ENCODE data around the gene DNAJC9.
"Not testable (repeated sequence)": the region's sequence is repeated elsewhere in the genome, so short reads cannot be mapped to it uniquely, and the experiment has no call there.

The DNAJC9 gene, protein sequence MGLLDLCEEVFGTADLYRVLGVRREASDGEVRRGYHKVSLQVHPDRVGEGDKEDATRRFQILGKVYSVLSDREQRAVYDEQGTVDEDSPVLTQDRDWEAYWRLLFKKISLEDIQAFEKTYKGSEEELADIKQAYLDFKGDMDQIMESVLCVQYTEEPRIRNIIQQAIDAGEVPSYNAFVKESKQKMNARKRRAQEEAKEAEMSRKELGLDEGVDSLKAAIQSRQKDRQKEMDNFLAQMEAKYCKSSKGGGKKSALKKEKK

GRCh38 chr10:73246646-73247508 is at the start of gene DNAJC9:
Gene DNAJC9 (minus strand): TSS chr10:73247255. CDS start chr10:73247189, 66 bp downstream.
- DNase-seq (ENCODE audit: low read depth in 2 of 2) = peak; percentile 79 to 83

DNA sequence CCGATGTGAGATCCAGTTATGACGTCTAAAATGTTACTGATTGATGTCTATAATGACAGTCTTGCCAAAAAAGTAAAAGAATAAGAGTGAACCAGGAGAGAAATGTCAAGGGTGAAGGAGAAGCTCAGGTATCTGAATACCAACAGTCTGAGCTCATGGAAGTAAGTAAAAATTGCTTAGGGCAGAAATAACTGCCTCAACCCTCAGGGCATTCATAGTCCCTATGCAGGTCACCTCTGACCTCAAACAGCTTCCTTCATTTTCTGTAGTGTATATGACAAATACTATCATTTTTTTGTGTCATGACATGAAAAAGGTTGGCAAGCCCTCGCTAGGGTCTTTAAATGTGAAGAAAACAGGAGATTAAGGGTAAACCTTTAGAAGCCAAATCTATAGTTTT is 46.4 kb upstream of the DNAJC9 start:
- no peak for DNase-seq (ENCODE audit: low read depth in 2 of 2)

DNA sequence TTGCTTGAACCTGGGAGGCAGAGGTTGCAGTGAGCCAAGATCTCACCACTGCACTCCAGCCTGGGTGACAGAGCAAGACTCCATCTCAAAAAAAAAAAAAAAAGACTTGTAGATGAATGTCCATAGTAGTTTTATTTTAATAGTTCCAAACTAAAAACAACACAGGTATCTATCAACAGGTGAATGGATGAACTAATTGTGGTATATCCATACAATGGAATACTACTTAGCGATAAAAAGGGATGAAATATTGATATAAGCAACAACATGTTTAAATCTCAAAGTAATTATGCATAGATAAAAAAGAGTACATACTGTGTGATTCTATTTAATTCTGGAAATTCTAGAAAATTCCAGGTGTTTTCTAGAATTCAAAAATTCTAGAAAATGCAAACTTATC is 42.9 kb upstream of the DNAJC9 start:
- no peak for DNase-seq (ENCODE audit: low read depth in 2 of 2)

- no peak for DNase-seq (ENCODE audit: low read depth in 2 of 2)
Observed at GRCh38 chr10:73287441-73287840, 40.4 kb upstream of the DNAJC9 start.

DNA sequence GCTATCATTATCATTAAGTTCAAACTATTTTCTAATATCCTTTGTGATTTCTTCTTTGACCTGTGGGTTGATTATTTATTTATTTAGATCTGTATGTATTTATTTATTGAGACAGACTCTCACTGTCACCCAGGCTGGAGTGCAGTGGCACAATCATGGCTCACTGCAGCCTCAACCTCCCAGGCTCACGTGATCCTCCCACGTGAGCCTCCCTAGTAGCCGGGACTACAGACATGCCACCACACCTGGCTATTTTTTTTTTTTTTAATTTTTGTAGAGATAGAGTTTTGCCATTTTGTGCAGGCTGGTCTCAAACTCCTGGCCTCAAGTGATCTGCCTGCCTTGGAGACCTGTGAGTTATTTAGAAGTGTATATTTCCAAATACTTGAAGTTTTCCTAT is 34.0 kb upstream of the DNAJC9 start:
- DNase-seq (ENCODE audit: low read depth in 2 of 2) = no peak

DNA sequence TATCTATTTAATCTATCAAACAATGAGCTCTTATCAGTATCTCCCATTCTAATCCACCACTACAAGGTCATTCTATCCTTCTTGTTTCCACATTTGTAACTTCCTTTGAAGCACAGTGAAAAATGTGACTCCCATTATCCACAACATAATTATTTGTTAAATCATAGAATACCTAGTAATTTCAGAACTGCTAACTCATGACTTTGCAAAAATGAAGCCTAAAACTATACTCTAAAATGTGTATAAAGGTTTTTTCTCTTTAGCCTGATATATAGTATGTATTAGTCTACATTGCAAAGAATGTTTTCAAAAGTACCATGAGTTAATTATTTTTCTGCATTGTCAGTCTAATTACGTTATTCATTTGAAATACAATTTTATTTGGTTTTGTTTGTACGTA is 17.4 kb upstream of the DNAJC9 start:
- DNase-seq (ENCODE audit: low read depth in 2 of 2) = no peak

GRCh38 chr10:73263693-73264347 is 16.8 kb upstream of the DNAJC9 start:
- DNase-seq (ENCODE audit: low read depth in 2 of 2) = peak in 1 of 2 experiments; percentile 4

DNA sequence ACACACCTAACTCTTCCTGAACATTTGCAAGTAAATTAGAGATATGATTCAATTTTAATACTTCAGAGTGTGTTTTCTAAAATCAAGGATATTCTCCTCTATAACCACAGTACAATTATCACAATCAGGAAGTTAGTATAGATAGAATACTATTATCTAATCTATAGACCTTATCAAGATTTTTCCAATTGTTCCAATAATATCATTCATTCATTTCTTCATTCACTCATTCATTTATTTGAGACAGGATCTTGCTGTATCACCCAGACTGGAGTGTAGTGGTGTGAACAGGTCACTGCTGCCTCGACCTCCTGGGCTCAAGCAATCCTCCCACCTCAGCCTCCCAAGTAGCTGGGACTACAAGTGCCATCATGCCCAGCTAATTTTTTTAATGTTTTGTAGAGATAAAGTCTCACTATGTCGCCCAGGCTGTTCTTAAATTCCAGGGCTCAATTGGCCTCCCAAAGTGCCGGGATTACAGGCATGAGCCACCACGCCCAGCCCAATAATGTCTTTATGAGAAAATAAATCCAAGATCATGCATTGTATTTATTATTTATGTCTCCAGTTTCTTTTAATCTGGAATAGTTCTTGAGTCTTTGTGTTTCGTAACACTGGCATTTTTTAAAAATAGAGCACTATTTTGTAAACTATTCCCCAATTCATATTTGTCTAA is 16.0 kb upstream of the DNAJC9 start:
- no peak for DNase-seq (ENCODE audit: low read depth in 2 of 2)

DNA sequence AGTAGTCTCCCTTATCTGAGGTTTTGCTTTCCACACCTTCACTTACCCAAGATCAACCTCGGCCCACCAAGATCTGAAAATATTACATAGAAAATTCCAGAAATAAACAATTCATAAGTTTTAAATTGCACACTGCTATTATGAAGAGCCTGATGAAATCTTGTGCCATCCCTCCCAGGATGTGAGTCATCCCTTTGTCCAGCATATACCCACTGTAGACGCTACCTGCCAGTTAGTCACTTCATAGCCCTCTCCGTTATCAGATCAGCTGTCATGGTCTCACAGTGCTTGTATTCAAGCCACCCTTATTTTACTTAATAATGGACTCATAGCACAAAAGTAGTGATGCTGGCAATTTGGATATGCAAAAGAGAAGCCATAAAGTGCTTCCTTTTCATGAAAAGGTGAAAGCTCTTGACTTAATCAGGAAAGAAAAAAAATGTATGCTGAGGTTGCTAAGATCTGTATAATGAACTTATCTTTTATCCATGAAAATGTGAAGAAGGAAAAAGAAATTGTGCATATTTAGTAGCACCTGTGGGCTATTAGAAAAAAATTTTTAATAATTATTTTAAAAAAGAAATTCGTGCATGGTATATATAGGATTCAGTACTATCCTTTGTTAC is 15.2 kb upstream of the DNAJC9 start:
- DNase-seq (ENCODE audit: low read depth in 2 of 2) = peak; percentile 23 to 29

DNA sequence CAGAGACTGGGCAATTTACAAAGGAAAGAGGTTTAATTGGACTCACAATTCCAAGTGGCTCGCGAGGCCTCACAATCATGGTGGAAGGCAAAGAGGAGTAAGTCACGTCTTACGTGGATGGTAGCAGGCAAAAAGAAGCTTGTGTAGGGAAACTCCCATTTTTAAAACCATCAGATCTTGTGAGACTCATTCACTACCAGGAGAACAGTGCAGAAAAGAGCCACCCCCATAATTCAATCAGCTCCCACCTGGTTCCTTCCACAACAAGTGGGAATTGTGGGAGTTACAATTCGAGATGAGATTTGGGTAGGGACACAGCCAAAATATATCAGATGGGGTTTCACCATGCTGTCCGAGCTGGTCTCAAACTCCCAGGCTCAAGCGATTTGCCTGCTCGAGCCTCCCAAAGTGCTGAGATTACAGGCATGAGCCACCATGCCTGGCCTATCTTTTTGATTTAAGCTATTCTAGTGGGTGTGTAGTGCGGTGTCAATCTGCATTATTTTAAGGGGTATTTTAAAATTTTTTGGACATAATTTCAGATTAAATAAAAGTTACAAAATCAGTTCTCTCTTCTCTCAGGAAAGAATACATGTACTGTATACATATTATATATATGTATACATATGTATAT is 14.4 kb upstream of the DNAJC9 start:
- DNase-seq (ENCODE audit: low read depth in 2 of 2) = no peak

- DNase-seq (ENCODE audit: low read depth in 2 of 2) = not testable (repeated sequence)
Observed at GRCh38 chr10:73258612-73259011, 11.6 kb upstream of the DNAJC9 start.

- DNase-seq (ENCODE audit: low read depth in 2 of 2) = no peak
Observed at GRCh38 chr10:73253225-73253555, 6.1 kb upstream of the DNAJC9 start.

DNA sequence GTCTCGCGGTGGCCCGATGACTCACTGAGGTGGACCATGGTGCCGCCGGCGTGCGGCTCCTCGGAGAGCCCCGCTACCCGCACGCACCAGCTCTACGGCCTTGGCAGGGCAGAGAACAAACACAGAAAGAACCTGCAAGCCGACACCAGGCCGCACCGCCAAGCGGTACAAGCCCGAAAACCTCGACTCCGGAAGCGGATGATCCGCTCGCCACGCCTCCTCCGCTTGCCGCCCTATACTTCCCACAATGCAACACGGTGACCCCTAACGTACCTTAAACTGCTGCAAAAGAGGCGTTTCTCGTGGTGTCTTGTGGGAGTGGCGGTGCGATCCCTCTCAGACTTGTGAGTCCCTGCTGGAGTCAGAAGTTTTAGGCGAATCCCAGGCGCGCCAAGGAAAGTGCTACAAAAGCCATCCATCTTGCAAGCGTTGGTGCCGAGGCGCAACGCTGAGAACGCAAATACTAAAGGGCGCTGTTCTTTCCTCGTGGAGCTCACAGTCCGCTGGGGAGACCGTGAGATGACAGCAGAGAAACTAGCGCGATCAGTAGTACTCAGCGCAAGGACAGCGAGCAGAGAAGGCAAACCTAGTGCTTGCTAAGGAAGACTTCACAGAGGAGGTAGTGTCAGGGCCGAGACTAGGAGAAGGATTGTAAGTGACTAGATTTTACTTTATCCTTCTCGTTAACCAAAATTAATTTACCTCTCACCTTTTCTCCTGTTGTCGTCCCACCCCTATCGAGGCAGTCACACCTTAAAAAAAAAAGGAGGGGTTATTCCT is 5.6 kb upstream of the DNAJC9 start, which contains the start of gene MRPS16:
Gene MRPS16 (minus strand): TSS at position 200 of the 780 bp plus-strand sequence. CDS start 162 bp downstream, at position 38.
- DNase-seq (ENCODE audit: low read depth in 2 of 2) = peak; percentile 92 to 93

DNA sequence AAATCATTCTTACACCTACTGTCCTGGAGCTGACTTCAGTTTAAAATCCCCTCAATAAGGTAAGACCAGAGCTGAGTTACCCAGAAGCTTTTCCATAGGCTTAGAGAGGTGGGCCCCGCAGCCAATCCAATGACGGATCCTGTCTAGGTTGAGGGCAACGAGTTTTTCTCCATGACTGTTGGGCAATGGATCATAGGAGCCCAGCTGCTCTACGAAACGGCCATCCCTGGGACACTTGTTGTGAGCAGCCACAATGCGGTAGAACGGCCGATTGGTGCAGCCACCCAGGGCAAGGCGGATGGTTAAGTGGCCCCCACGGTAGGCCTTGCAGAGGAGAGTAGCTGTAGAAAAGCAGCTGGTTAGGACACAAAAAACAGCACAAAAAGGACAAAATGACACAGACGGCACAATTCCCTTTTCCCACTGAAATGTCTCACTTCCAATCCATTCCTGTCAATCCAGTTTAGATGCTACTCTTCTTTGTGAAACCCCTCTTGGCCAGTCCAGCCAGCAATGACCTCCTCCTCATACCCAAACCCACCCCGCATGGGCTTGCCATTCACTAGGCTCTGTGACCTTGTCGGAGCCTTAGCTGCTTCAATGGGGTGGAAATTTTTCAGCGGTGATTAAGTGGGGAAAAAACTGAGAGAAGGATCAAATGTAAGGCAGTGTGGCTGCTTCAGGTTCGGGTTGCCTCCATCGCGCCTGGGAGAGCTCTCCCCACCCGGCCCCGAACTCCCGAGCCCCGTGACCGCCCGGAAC is 4.8 kb upstream of the DNAJC9 start:
- no peak for DNase-seq (ENCODE audit: low read depth in 2 of 2)

GRCh38 chr10:73248259-73248724 is 1.2 kb upstream of the DNAJC9 start:
- DNase-seq (ENCODE audit: low read depth in 2 of 2) = no peak

DNA sequence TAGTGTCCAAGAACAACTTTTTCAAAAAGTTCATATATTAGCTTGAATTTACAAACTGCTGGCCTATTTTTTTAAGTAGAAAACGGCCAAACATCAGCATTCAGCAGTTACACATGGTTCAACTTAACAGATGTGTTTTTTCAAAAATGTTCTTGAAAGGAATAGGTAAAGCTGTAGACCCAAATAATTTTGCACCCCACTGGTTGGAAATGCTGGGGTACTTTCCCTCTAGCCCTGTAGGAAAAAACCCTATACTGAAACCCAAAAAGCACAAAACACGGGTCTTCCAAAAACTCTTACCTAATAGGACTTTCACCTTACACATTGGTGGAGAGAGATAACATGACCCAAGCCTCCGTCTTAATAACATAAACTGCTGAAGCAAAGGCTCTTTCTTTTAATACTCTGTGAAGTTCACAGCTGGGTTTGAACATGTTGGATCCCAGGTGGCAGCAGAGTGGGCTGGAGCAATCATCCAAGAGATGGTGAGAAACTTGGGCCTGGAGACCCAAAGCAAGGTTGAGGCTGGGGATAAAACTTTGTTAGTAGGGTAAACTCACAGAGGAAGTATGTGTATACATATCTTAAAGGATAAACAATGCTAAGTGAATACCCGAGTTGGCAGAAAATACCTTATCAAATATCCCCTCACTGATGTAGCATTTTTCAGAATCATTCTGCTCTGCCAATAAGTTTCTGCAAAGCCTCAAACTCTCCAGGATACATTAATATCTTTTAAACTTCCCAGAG is 629 bp upstream of the DNAJC9 start:
- DNase-seq (ENCODE audit: low read depth in 2 of 2) = no peak

- DNase-seq (ENCODE audit: low read depth in 2 of 2) = no peak
Observed at GRCh38 chr10:73246322-73246645, 771 bp downstream of the DNAJC9 start.

GRCh38 chr10:73244866-73245477 is 2.1 kb downstream of the DNAJC9 start:
- DNase-seq (ENCODE audit: low read depth in 2 of 2) = no peak
